NOMO-1 (cell line): ENCODE measurements around the gene FAM118B.
"Not testable (repeated sequence)": the region's sequence is repeated elsewhere in the genome, so short reads cannot be mapped to it uniquely, and the experiment has no call there.

Source experiments
- DNase-seq, 2 experiments: peaks; one replicate each; lab custom pipeline; 2025; ENCODE audit not compliant: unreplicated experiment in 2 of 2; lab: John Stamatoyannopoulos, UW

Gene FAM118B

DNA sequence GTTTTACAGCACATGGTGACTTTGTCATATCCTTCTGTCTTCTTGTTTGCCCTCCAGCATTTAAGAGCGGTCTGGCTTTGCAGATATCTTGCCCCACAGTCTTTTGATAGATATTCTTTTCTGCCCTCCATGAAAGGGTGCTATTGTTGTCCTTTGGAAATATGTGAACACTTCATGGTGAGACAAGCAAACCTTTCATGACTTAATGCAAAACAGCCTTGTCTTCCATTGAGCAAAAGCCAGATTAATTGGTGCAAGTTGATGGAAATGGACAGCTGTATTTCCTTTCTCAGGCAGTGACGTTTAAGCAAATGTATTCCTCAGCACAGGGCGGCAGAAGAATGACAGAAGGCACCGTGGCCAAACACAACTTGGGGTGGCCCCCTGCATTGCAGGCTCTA is 96.7 kb downstream of the FAM118B start:
- no peak for DNase-seq

DNA sequence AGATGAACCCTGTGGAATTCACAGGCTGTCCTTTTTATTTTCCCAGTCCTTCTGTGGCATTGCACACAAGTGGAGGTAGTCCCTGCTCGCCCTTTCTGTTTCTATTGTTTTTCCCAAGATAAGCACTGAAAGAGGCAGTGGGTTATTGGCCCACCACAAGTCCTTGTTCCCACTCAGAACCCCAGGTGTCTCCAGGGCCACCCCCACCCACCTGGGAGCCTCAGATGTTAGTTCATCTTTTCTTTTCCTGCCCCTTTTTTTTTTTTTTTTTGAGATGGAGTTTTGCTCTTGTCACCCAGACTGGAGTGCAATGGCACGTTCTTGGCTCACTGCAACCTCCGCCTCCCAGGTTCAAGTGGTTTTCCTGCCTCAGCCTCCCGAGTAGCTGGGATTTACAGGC is 97.2 kb downstream of the FAM118B start:
- not testable (repeated sequence) for DNase-seq

DNA sequence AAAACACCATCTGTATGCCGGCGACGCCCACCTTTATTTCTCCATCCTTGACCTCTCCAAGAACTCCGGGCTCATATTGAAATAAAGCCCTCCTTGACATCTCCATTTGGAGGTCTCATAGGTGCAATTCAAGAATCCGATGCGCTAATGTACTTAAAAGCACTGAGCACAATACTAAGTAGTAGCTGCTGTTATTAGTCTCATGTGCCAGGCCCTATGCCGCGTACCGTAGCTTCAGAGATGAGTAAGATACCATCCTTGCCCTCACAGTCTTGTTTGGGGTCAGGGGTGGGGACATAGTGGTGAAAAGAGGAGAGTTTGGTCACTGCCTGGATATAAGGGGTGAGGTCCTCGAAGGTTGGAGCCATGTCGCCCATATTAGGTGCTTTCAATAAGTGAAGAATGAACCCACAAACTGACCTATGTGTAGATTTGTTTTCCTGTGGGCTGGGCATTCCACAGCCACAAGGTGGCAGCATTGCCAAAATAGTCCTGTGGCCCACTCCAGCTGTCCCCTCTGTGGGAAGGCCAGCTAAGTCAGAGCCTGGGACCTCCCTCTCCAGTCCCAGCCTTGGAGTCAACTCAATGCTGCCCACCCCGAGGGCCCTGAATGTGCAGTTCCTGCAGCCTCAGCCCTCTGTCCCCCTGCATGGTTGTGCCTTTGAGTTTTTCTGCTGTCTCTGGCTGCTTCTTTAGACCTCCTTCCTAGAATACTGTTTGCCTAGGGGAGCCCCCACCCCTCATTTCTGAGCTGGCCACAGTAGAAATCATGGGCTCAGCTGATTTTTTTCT is 98.8 kb downstream of the FAM118B start:
- DNase-seq = peak; percentile 30 to 76

DNA sequence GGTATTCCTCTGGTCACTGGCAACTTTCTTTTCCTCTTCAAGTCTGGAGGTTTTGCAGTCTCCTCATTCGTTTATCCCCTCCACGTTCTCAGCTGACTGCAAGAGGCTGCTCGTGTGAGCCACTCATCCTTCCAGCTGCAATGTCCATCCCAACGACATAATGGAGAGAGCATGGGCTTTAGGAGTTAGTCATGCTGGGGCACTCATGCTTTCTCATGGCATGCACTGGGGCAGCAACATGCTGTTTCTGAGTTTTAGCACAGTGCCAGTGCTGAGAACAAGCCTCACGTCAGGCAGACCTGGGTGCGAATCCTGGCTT is 99.4 kb downstream of the FAM118B start:
- no peak for DNase-seq

DNA sequence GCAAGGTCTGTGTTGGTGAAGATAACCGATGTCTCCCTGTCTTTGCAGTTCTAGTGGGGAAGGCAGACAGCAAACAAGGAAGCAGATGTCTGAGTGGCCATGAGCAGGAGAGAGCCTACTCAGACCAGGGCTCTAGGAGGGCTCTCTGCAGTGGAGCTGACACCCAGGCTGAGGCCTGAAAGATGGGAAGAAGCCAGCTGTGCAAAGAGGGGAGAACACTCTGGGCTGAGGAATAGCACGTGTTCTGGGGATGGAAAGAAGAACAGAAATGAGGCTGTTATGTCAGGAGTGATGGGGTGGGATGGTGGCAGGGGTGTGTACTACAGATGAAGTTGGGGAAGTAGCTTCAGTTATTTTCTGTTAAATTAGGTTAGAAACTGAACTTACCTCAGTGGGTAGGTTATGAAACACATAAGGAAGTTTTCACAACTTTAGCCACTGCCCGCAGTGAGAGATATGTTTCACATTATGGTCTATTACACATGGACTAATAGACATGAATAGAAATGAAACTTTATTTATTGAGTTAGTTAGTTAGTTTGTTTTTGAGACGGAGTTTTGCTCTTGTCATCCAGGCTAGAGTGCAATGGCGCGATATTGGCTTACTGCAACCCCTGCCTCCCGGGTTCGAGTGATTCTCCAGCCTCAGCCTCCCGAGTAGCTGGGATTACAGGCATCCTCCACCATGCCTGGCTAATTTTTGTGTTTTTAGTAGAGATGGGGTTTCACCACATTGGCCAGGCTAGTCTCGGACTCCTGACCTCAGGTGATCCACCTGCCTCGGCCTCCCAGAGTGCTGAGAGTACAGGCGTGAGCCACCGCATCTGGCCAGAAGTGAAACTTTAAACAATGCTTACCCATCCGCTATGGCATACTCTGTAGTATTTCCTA is 100.1 kb downstream of the FAM118B start:
- peak; percentile 79 to 93 for DNase-seq
